Measurements from ENCODE around the gene NCSTN. TPM values are rescaled to one million over a fixed set of nuclear protein-coding genes. Genes with fewer than 3 reads are reported as not detected.

NCSTN gene
- total and polyA plus RNA-seq, 2 of the 13 experiments (the other 11 are each of a cell fraction or from before 2014, with no cell fraction given), result 44.2 to 247 TPM

- TF ChIP-seq ZNF607 (CRISPR knock-in tag; IDR thresholded peaks at IDR 0.05; ENCODE audit: borderline replicate concordance), result no peak
These were observed 14.3 kb downstream of the NCSTN start (continued) for GRCh38 chr1:160357286-160358002.

- no peak overlapping the region for H3K4me2 ChIP-seq (ENCODE audit: low read depth, low read length)
- no TSS peak for BruUV-seq (replicated peaks)
- intact Hi-C loops (cut with micrococcal nuclease; ENCODE audit: unreplicated experiment), result no loop called here
- H3K27ac ChIP-seq (ENCODE audit: extremely low read length, insufficient read depth, low read length), result no peak overlapping the region
- no peak for ATAC-seq
- H3K27me3 ChIP-seq (ENCODE audit: control insufficient read depth in 1 of 2, insufficient read depth in 2 of 2, low read length in 2 of 2), result no peaks in the 10 kb centered on the region
- H3K79me2 ChIP-seq (ENCODE audit: insufficient read depth, low read length), result no peaks in the 10 kb centered on the region
- peak; percentile 49 to 58 for TF ChIP-seq MAFK (conservative IDR thresholded peaks at IDR 0.05 in 1 of 2, IDR thresholded peaks at IDR 0.05 in 1 of 2; ENCODE audit: low read length in 2 of 2)
- no peak for TF ChIP-seq ZNF180 (CRISPR knock-in tag; IDR thresholded peaks at IDR 0.05; ENCODE audit: borderline replicate concordance, low read depth)
- no peak for FAIRE-seq
- no peak overlapping the region for H2AFZ ChIP-seq (ENCODE audit: low read length)
- no peak for DNase-seq (ENCODE audit: low spot score)
- peaks cover 7% of the 10 kb centered on the region; the same call in 1 of the 2 replicates for H3K4me1 ChIP-seq (ENCODE audit: insufficient read depth, low read length)
- ChIA-PET POLR2A (interaction anchor here (1.1 kb wide), 1 partner anchor 13 kb away, joined by 4 read pairs; no protein-coding TSS in a partner anchor), CTCF (ENCODE audit: low intra/inter-chr PET ratio, low total read pairs) (no interaction called here)
- no peaks in the 10 kb centered on the region for H4K20me1 ChIP-seq (ENCODE audit: insufficient read depth, low read length)
- in situ Hi-C loops (cut with HindIII; ENCODE audit: extremely low pct_ligation_motif_present, low pct_unique_long_range_greater_than_20kb), result no loop called here
- WGBS (ENCODE audit: low lambda C conversion rate), result over 99% methylated on average over 4 of the region's 4 CpGs
- no peaks in the 10 kb centered on the region for H3K9me3 ChIP-seq (ENCODE audit: low read length)
- no peak overlapping the region for H3K4me3 ChIP-seq (replicated peaks in 1 of 3; ENCODE audit: insufficient read depth in 1 of 3, low read depth in 2 of 3, low read length in 3 of 3)
- H3K36me3 ChIP-seq (replicated peaks in 1 of 2; ENCODE audit: control insufficient read depth in 1 of 2, insufficient read depth in 2 of 2, low read length in 2 of 2), result peaks cover 23 to 54% of the 10 kb centered on the region in 2 experiments
- no peak overlapping the region for H3K9ac ChIP-seq (ENCODE audit: insufficient read depth, low read depth, low read length)
These were observed 14.9 kb downstream of the NCSTN start for GRCh38 chr1:160358073-160358472.

GRCh38 chr1:160359559-160360226, 16.5 kb downstream of the NCSTN start:
- Histone ChIP-seq H3K27me3 (ENCODE audit: control insufficient read depth in 1 of 2, insufficient read depth in 2 of 2, low read length in 2 of 2) (no peaks in the 10 kb centered on the region), H3K9me3 (ENCODE audit: low read length) (no peaks in the 10 kb centered on the region), H3K36me3 (replicated peaks in 1 of 2; ENCODE audit: control insufficient read depth in 1 of 2, insufficient read depth in 2 of 2, low read length in 2 of 2) (peaks cover 13 to 38% of the 10 kb centered on the region in 2 experiments), H3K4me1 (ENCODE audit: insufficient read depth, low read length) (peaks cover 7% of the 10 kb centered on the region; the same call in 1 of the 2 replicates), H3K9ac (ENCODE audit: insufficient read depth, low read depth, low read length) (no peak overlapping the region), H3K27ac (ENCODE audit: extremely low read length, insufficient read depth, low read length) (no peak overlapping the region), H4K20me1 (ENCODE audit: insufficient read depth, low read length) (no peaks in the 10 kb centered on the region), H3K4me2 (ENCODE audit: low read depth, low read length) (no peak overlapping the region), H3K4me3 (replicated peaks in 1 of 3; ENCODE audit: insufficient read depth in 1 of 3, low read depth in 2 of 3, low read length in 3 of 3) (no peak overlapping the region), H2AFZ (ENCODE audit: low read length) (no peak overlapping the region), H3K79me2 (ENCODE audit: insufficient read depth, low read length) (no peaks in the 10 kb centered on the region)
- FAIRE-seq (no peak), ATAC-seq (no peak; the same call in 2 of the 3 replicates), DNase-seq (ENCODE audit: low spot score) (no peak)
- in situ Hi-C loops (cut with HindIII; ENCODE audit: extremely low pct_ligation_motif_present, low pct_unique_long_range_greater_than_20kb) (no loop called here), intact Hi-C loops (cut with micrococcal nuclease; ENCODE audit: unreplicated experiment) (no loop called here)
- ChIA-PET POLR2A (no interaction called here), CTCF (ENCODE audit: low intra/inter-chr PET ratio, low total read pairs) (no interaction called here)
- no TSS peak for BruUV-seq (replicated peaks)
- WGBS (ENCODE audit: low lambda C conversion rate), result 95% methylated on average over 9 of the region's 9 CpGs
- no peak for TF ChIP-seq RAD21 (CRISPR knock-in tag; IDR thresholded peaks at IDR 0.05)
- TF ChIP-seq RBM22 (optimal IDR thresholded peaks at IDR 0.05; ENCODE audit: low read length), result peak; percentile 13
- TF ChIP-seq TCF7L2 (IDR thresholded peaks at IDR 0.05; ENCODE audit: low read depth, low read length), result no peak

Data from HepG2 (cell line).